SK-N-SH (cell line): Measurements from ENCODE around the gene TICAM2. TPM values are rescaled to one million over a fixed set of nuclear protein-coding genes. Genes with fewer than 3 reads are reported as not detected.

Source experiments
- CTCF ChIA-PET: fragments of 300-600, 350-600 bp; formaldehyde crosslinking; extraction: SDS; loops from one replicate; lab custom pipeline; 2021; lab: Yijun Ruan, JAX
- POLR2A ChIA-PET: fragments of 350-600 bp; sonication (Branson Sonifier 250); formaldehyde crosslinking; extraction: SDS; loops from one replicate; lab custom pipeline; 2020; ENCODE audit warnings: antibody characterized with exemption, inconsistent platforms; lab: Yijun Ruan, JAX
- DNase-seq: peaks from one replicate; pipeline ENCODE4 v3.0.0; 2012
- H2AFZ ChIP-seq: fragments of 200-600 bp; sonication (generic); 2 replicates; pipeline ENCODE4 v1.8.1; 2016; ENCODE audit warnings: antibody characterized with exemption, mild to moderate bottlenecking, low read depth
- H3F3A ChIP-seq: fragments of 200-600 bp; sonication (generic); replicated peaks from 2 replicates; pipeline ENCODE3; 2016; ENCODE audit warnings: antibody characterized with exemption, mild to moderate bottlenecking; ENCODE audit not compliant: insufficient read depth
- H3K27ac ChIP-seq, 2 experiments: fragments of 200-500 bp in 1 of 2; fragments of 200-600 bp in 1 of 2; sonication (Bioruptor generic) in 1 of 2; sonication (generic), shearing (Covaris generic) in 1 of 2; 2 replicates each; pipeline versions ENCODE4 v1.5.1 to v1.6.1; 2014 to 2016; ENCODE audit warnings: low read depth in 2 of 2, inconsistent platforms in 1 of 2, low read length in 1 of 2, mild to moderate bottlenecking in 1 of 2, mixed read lengths in 1 of 2
- H3K27me3 ChIP-seq: fragments of 200-600 bp; sonication (generic), shearing (Covaris generic); 2 replicates; pipeline ENCODE4 v1.6.1; 2016; ENCODE audit warnings: mixed run types; ENCODE audit not compliant: insufficient read depth
- H3K36me3 ChIP-seq, 2 experiments: fragments of 200-500 bp in 1 of 2; fragments of 200-600 bp in 1 of 2; sonication (Bioruptor generic) in 1 of 2; sonication (generic) in 1 of 2; replicated peaks in 1 of 2; 2 replicates each; pipeline versions ENCODE3 to v1.5.1; 2014 to 2016; ENCODE audit warnings: low read length in 1 of 2, mild to moderate bottlenecking in 1 of 2; ENCODE audit not compliant: insufficient read depth in 2 of 2, control insufficient read depth in 1 of 2
- H3K4me1 ChIP-seq, 2 experiments: fragments of 200-500 bp in 1 of 2; fragments of 200-600 bp in 1 of 2; sonication (Bioruptor generic) in 1 of 2; sonication (generic), shearing (Covaris generic) in 1 of 2; 2 replicates each; pipeline versions ENCODE4 v1.5.1 to v1.6.1; 2014 to 2016; ENCODE audit warnings: low read depth in 1 of 2, low read length in 1 of 2, mixed run types in 1 of 2; ENCODE audit not compliant: insufficient read depth in 2 of 2, control insufficient read depth in 1 of 2
- H3K4me2 ChIP-seq: fragments of 200-600 bp; sonication (generic), shearing (Covaris generic); 2 replicates; pipeline ENCODE4 v1.6.1; 2017; ENCODE audit warnings: mixed run types
- H3K4me3 ChIP-seq, 2 experiments: fragments of 200-500 bp in 1 of 2; fragments of 200-600 bp in 1 of 2; sonication (Bioruptor generic) in 1 of 2; sonication (generic), shearing (Covaris generic) in 1 of 2; 2 replicates each; pipeline versions ENCODE4 v1.5.1 to v1.8.1; 2014 to 2016; ENCODE audit warnings: low read depth in 2 of 2, inconsistent platforms in 1 of 2, low read length in 1 of 2, mild to moderate bottlenecking in 1 of 2, mixed read lengths in 1 of 2, moderate library complexity in 1 of 2
- H3K79me2 ChIP-seq: fragments of 200-600 bp; sonication (generic); 2 replicates; pipeline ENCODE4 v1.8.1; 2017; ENCODE audit warnings: mild to moderate bottlenecking; ENCODE audit not compliant: insufficient read depth
- H3K9ac ChIP-seq: fragments of 200-600 bp; sonication (generic); 2 replicates; pipeline ENCODE4 v1.6.1; 2017; ENCODE audit warnings: mixed run types
- H3K9me2 ChIP-seq: fragments of 200-600 bp; sonication (generic); 2 replicates; pipeline ENCODE4 v1.6.1; 2017; ENCODE audit warnings: mixed run types
- H3K9me3 ChIP-seq: fragments of 200-600 bp; sonication (generic); 2 replicates; pipeline ENCODE4 v1.6.1; 2017; ENCODE audit warnings: mixed run types, mild to moderate bottlenecking, moderate library complexity
- H4K20me1 ChIP-seq: fragments of 200-600 bp; sonication (generic); 2 replicates; pipeline ENCODE4 v1.6.1; 2017; ENCODE audit warnings: mild to moderate bottlenecking, mixed run types; ENCODE audit not compliant: insufficient read depth
- CTCF ChIP-seq: fragments of 200-600 bp; sonication (generic); IDR thresholded peaks from 2 replicates; pipeline ENCODE4 v1.6.1; 2017; ENCODE audit warnings: antibody characterized with exemption, mild to moderate bottlenecking, moderate library complexity
- ELF1 ChIP-seq: IDR thresholded peaks from 2 replicates; pipeline ENCODE4 v1.4.0; 2012
- EP300 ChIP-seq, 2 experiments: IDR thresholded peaks; 2 replicates each; pipeline versions ENCODE4 v1.4.0 to v1.6.1; 2012; ENCODE audit warnings: borderline replicate concordance in 1 of 2, low read depth in 1 of 2, low read length in 1 of 2
- EZH2phosphoT487 ChIP-seq: fragments of 200-600 bp; sonication (generic); IDR thresholded peaks from 2 replicates; pipeline ENCODE4 v1.6.1; 2017; ENCODE audit warnings: low read depth, mixed run types, mild to moderate bottlenecking, antibody characterized with exemption, moderate library complexity, borderline replicate concordance
- FOSL2 ChIP-seq: IDR thresholded peaks from 2 replicates; pipeline ENCODE4 v1.4.0; 2012; ENCODE audit warnings: low read depth, mild to moderate bottlenecking, moderate library complexity, borderline replicate concordance
- FOXJ3 ChIP-seq: sonication (generic); formaldehyde crosslinking; IDR thresholded peaks from 2 replicates; pipeline ENCODE4 v1.5.1; 2020; ENCODE audit warnings: mild to moderate bottlenecking, missing genetic modification reagents
- FOXM1 ChIP-seq: IDR thresholded peaks from 2 replicates; pipeline ENCODE4 v1.4.0; 2012; ENCODE audit warnings: low read depth, mild to moderate bottlenecking
- GABPA ChIP-seq: IDR thresholded peaks from 2 replicates; pipeline ENCODE4 v1.4.0; 2012; ENCODE audit warnings: low read depth, mild to moderate bottlenecking
- GATA2 ChIP-seq: sonication (generic); formaldehyde crosslinking; IDR thresholded peaks from 2 replicates; pipeline ENCODE4 v1.5.0; 2020; ENCODE audit warnings: mild to moderate bottlenecking, missing genetic modification reagents
- JUND ChIP-seq: IDR thresholded peaks from 2 replicates; pipeline ENCODE4 v1.4.0; 2012
- MEF2A ChIP-seq: IDR thresholded peaks from 2 replicates; pipeline ENCODE4 v1.4.0; 2012; ENCODE audit warnings: low read depth, borderline replicate concordance
- NFIC ChIP-seq: IDR thresholded peaks from 2 replicates; pipeline ENCODE4 v1.4.0; 2012; ENCODE audit warnings: borderline replicate concordance
- RCOR1 ChIP-seq: fragments of 150-350 bp; IDR thresholded peaks from 2 replicates; pipeline ENCODE4 v1.6.1; 2017; ENCODE audit warnings: antibody characterized with exemption, low read length
- RFX5 ChIP-seq: IDR thresholded peaks from 2 replicates; pipeline ENCODE4 v1.6.1; 2012; ENCODE audit warnings: mild to moderate bottlenecking, improper control_type of control experiment, low read length
- TAF1 ChIP-seq: IDR thresholded peaks from 2 replicates; pipeline ENCODE4 v1.6.1; 2012; ENCODE audit warnings: low read depth, mild to moderate bottlenecking, low read length, moderate library complexity, borderline replicate concordance
- TCF12 ChIP-seq: IDR thresholded peaks from 2 replicates; pipeline ENCODE4 v1.4.0; 2012
- TEAD4 ChIP-seq: IDR thresholded peaks from 2 replicates; pipeline ENCODE4 v1.4.0; 2012; ENCODE audit warnings: mild to moderate bottlenecking, borderline replicate concordance; ENCODE audit not compliant: insufficient read depth
- YY1 ChIP-seq: IDR thresholded peaks from 2 replicates; pipeline ENCODE4 v1.4.0; 2012; ENCODE audit warnings: low read depth, mild to moderate bottlenecking
- ZBTB33 ChIP-seq: IDR thresholded peaks from 2 replicates; pipeline ENCODE4 v1.4.0; 2012; ENCODE audit warnings: low read depth, borderline replicate concordance
- WGBS: methylation state at CpG from one replicate; pipeline ENCODE4 v1.1.6; 2017; ENCODE audit warnings: low lambda C conversion rate; 5-methylcytosine and 5-hydroxymethylcytosine counted together
- polyA plus RNA-seq, 3 experiments: library from polyadenylated mRNA; depleted of rRNA; stranded (reverse); fragments of >200 nt; gene quantifications; 2 replicates each; pipeline ENCODE4 v1.2.3, GENCODE V29; 2012
- TF ChIP-seq, protein P1 (sequence below): fragments of 150-350 bp; IDR thresholded peaks from 2 replicates; pipeline ENCODE4 v1.6.1; 2016; ENCODE audit warnings: mild to moderate bottlenecking, low read depth, low read length

The TICAM2 gene
- polyA plus RNA-seq, 1 of the 3 experiments (the other 2 are of a cell fraction): not detected

DNA sequence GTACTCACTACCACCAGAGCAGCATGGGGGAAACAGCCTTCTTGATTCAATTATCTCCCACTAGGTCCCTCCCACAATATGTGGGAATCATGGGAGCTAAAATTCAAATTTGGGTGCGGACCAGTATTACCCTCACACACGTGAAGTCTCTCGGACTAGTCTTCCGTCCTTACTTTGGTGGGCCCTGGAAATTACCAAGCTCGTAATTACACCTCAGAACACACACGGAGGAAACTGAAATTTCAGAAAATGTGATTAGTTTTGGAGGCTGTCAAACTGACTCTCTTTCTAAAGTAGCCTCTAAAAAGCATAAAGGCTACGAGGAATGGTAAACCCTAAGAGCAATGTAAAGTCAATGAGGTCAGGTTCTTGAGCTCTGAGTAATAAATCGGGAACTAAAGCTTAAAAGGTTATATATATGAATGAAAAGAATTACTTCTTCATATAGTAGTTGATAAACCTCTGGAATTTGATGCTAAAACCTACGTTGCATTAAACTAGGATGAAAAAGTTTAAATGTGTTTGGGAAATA, 56.9 kb downstream of the TICAM2 start:
- Histone ChIP-seq H3K9me3 (peaks cover 10% of the 10 kb centered on the region), H3K36me3 (peaks cover 21 to 22% of the 10 kb centered on the region in 2 experiments), H3K79me2 (peaks cover 40% of the 10 kb centered on the region), H3F3A (no peaks in the 10 kb centered on the region), H3K9me2 (no peaks in the 10 kb centered on the region), H4K20me1 (peaks cover 34% of the 10 kb centered on the region), H3K9ac (peak overlapping the region; percentile 57), H3K4me3 (peak overlapping the region; percentile 26 to 35; a peak in 1 of 4 replicates), H2AFZ (peak overlapping the region; percentile 92), H3K4me1 (peaks cover 0 to 11% of the 10 kb centered on the region in 2 experiments; a peak in 2 of 4 replicates), H3K27ac (peak overlapping the region; percentile 61 to 72; a peak in 3 of 4 replicates), H3K4me2 (0 out of 2 replicates have a peak overlapping the region, but pooled peaks have one; percentile 41), H3K27me3 (no peaks in the 10 kb centered on the region)
- no peak for TF ChIP-seq ZBTB33
- TF ChIP-seq RFX5: no peak
- no peak for TF ChIP-seq TEAD4
- no peak for TF ChIP-seq YY1
- TF ChIP-seq FOXM1: no peak
- TF ChIP-seq FOSL2: no peak
- no peak for TF ChIP-seq FOXJ3 (CRISPR knock-in tag)
- TF ChIP-seq RCOR1: no peak
- DNase-seq: no peak
- ChIA-PET POLR2A (interaction anchor here (1.1 to 2.0 kb wide), 2 partner anchors 38 to 250 kb away, joined by 3 to 9 read pairs; partner anchors contain the start of gene CCDC112), CTCF (interaction anchor here (1.0 to 3.5 kb wide), 2 partner anchors 29 to 80 kb away, joined by 3 to 9 read pairs; no protein-coding TSS in a partner anchor)
- WGBS: over 99% methylated on average over 9 of the region's 9 CpGs

- peak; percentile 97 for DNase-seq
- H2AFZ ChIP-seq: peak within 1 kb of the TSS; percentile 92
- POLR2A ChIA-PET: interaction anchor here (0.6 to 2.0 kb wide), 4 partner anchors 37 to 454 kb away, joined by 3 to 9 read pairs (median 4); partner anchors contain the start of gene CCDC112
- peaks cover 10% of the 10 kb centered on the region for H3K9me3 ChIP-seq
- peak within 1 kb of the TSS; percentile 89 to 97 for H3K4me3 ChIP-seq
- peaks cover 29% of the 10 kb centered on the region in 2 experiments for H3K36me3 ChIP-seq
- peak within 1 kb of the TSS; percentile 95 to 96 for H3K27ac ChIP-seq
- H3F3A ChIP-seq: no peaks in the 10 kb centered on the region
- CTCF ChIA-PET: interaction anchor here (0.9 to 3.5 kb wide), 8 partner anchors 9 to 249 kb away, joined by 3 to 9 read pairs (median 3); no protein-coding TSS in a partner anchor
- H3K4me2 ChIP-seq: peak within 1 kb of the TSS; percentile 87
- peaks cover 0 to 11% of the 10 kb centered on the region in 2 experiments; a peak in 2 of 4 replicates for H3K4me1 ChIP-seq
- peaks cover 47% of the 10 kb centered on the region for H3K79me2 ChIP-seq
- H3K27me3 ChIP-seq: no peaks in the 10 kb centered on the region
- peak within 1 kb of the TSS; percentile 99 for H3K9ac ChIP-seq
- 2% methylated on average over 33 of the region's 82 CpGs for WGBS
- H3K9me2 ChIP-seq: no peaks in the 10 kb centered on the region
- peaks cover 41% of the 10 kb centered on the region for H4K20me1 ChIP-seq
- peak; percentile 32; the same call in 1 of the 2 replicates for TF ChIP-seq GABPA
- TF ChIP-seq, protein P1, sequence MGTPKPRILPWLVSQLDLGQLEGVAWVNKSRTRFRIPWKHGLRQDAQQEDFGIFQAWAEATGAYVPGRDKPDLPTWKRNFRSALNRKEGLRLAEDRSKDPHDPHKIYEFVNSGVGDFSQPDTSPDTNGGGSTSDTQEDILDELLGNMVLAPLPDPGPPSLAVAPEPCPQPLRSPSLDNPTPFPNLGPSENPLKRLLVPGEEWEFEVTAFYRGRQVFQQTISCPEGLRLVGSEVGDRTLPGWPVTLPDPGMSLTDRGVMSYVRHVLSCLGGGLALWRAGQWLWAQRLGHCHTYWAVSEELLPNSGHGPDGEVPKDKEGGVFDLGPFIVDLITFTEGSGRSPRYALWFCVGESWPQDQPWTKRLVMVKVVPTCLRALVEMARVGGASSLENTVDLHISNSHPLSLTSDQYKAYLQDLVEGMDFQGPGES: no peak
- TF ChIP-seq EZH2phosphoT487: no peak
- no peak for TF ChIP-seq FOXM1
- no peak for TF ChIP-seq GATA2 (CRISPR knock-in tag)
- TF ChIP-seq TAF1: peak; percentile 97
- TF ChIP-seq ELF1: no peak
- peak; percentile 35; the same call in 1 of the 2 replicates for TF ChIP-seq TCF12
- peak; percentile 24; the same call in 1 of the 2 replicates for TF ChIP-seq NFIC
- no peak for TF ChIP-seq MEF2A
- TF ChIP-seq JUND: no peak
- TF ChIP-seq CTCF: no peak
- 0 out of 2 replicates have a peak, but pooled peaks have one; percentile 19 for TF ChIP-seq TEAD4
- 0 out of 4 replicates have a peak, but pooled peaks of 1 of the 2 experiments have one; percentile 20 for TF ChIP-seq EP300 (IDR thresholded peaks at IDR 0.05; ENCODE audit: borderline replicate concordance in 1 of 2, low read depth in 1 of 2, low read length in 1 of 2)
- TF ChIP-seq YY1: peak; percentile 71; the same call in 1 of the 2 replicates
- peak; percentile 51; the same call in 1 of the 2 replicates for TF ChIP-seq RFX5
Observed at GRCh38 chr5:115544436-115545350, 57.6 kb downstream of the TICAM2 start, which contains the start of gene FEM1C. TSS of gene FEM1C (minus strand) at chr5:115544775. CDS start at chr5:115543493, 1,282 bp downstream.
